WTC11 (cell line): ENCODE results near the gene VDR.

Source experiments
- CREM ChIP-seq: sonication (generic); formaldehyde crosslinking; IDR thresholded peaks from 2 replicates; pipeline ENCODE4 v1.8.1; 2022; ENCODE audit warnings: mild to moderate bottlenecking, missing genetic modification reagents, moderate library complexity
- GTF2I ChIP-seq: fragments of 250-450 bp; sonication (Bioruptor Pico); conservative IDR thresholded peaks from 2 replicates; pipeline ENCODE4 v1.4.0; 2021; ENCODE audit warnings: mild to moderate bottlenecking
- RELA ChIP-seq: sonication (generic); formaldehyde crosslinking; IDR thresholded peaks from 2 replicates; pipeline ENCODE4 v1.8.1; 2022; ENCODE audit warnings: missing genetic modification reagents, mild to moderate bottlenecking, borderline replicate concordance

GRCh38 chr12:47868041-47868440 lies 36.8 kb downstream of the VDR start:
- TF ChIP-seq CREM (CRISPR knock-in tag) = no peak
- no peak for TF ChIP-seq GTF2I (CRISPR knock-in tag)
- TF ChIP-seq RELA = no peak
